HG03558 (cell line): ENCODE results near the gene DPM2.

Experiments used
- ATAC-seq: cut with Tn5 transposase; IDR thresholded peaks from one replicate; pipeline ENCODE4 v1.9.1; 2021; ENCODE audit warnings: moderate number of reproducible peaks; ENCODE audit not compliant: unreplicated experiment; ENCODE audit errors: extremely low read depth

DPM2 gene

GRCh38 chr9:127973169-127974000 lies 35.7 kb upstream of the DPM2 start:
- ATAC-seq: no peak

GRCh38 chr9:127972236-127972871 lies 34.7 kb upstream of the DPM2 start:
- no peak for ATAC-seq

- no peak for ATAC-seq
Observed at GRCh38 chr9:127971357-127972235, 33.9 kb upstream of the DPM2 start.

- peak; percentile 45 for ATAC-seq
Observed at GRCh38 chr9:127970401-127971313, 33.0 kb upstream of the DPM2 start.

GRCh38 chr9:127968700-127969383 lies 31.2 kb upstream of the DPM2 start:
- ATAC-seq: no peak

GRCh38 chr9:127968042-127968441 lies 30.4 kb upstream of the DPM2 start:
- ATAC-seq: no peak

GRCh38 chr9:127967151-127967809 lies 29.6 kb upstream of the DPM2 start:
- ATAC-seq: no peak

GRCh38 chr9:127966416-127967150 lies 28.9 kb upstream of the DPM2 start:
- ATAC-seq: no peak

- ATAC-seq: no peak
Observed at GRCh38 chr9:127965953-127966352, 28.3 kb upstream of the DPM2 start.

- ATAC-seq: no peak
Observed at GRCh38 chr9:127963359-127964064, 25.9 kb upstream of the DPM2 start.

GRCh38 chr9:127963041-127963358 lies 25.3 kb upstream of the DPM2 start:
- ATAC-seq: no peak

GRCh38 chr9:127962278-127962677 lies 24.6 kb upstream of the DPM2 start:
- no peak for ATAC-seq

- no peak for ATAC-seq
Observed at GRCh38 chr9:127961613-127962155, 24.0 kb upstream of the DPM2 start.

- no peak for ATAC-seq
Observed at GRCh38 chr9:127961155-127961490, 23.5 kb upstream of the DPM2 start.

GRCh38 chr9:127960410-127961154 lies 22.9 kb upstream of the DPM2 start:
- no peak for ATAC-seq

GRCh38 chr9:127959841-127960409 lies 22.3 kb upstream of the DPM2 start:
- ATAC-seq: no peak
